GM23338 (cell line): Measurements from ENCODE around the gene TSHZ2.

Source experiments
- CREB1 ChIP-seq: fragments of 250-450 bp; sonication (Bioruptor Pico); IDR thresholded peaks from 2 replicates; pipeline ENCODE4 v1.5.0; 2020; ENCODE audit warnings: low read depth, mild to moderate bottlenecking, moderate library complexity
- CTCF ChIP-seq, 2 experiments: fragments of 200-600 bp in 1 of 2; sonication (generic) in 1 of 2; conservative IDR thresholded peaks; 2 replicates each; pipeline versions ENCODE4 v1.5.1 to v1.6.1; 2016 to 2017; ENCODE audit warnings: antibody characterized with exemption in 2 of 2, low read depth in 2 of 2, mild to moderate bottlenecking in 2 of 2, moderate library complexity in 1 of 2
- EZH2 ChIP-seq: fragments of 200-600 bp; sonication (generic); IDR thresholded peaks from one replicate; pipeline ENCODE4 v1.8.0; 2017; ENCODE audit warnings: antibody characterized with exemption, mild to moderate bottlenecking, low read depth; ENCODE audit not compliant: unreplicated experiment
- EZH2phosphoT487 ChIP-seq: fragments of 200-600 bp; sonication (generic); IDR thresholded peaks from one replicate; pipeline ENCODE4 v1.8.1; 2018; ENCODE audit warnings: antibody characterized with exemption; ENCODE audit not compliant: unreplicated experiment
- POLR2AphosphoS5 ChIP-seq: IDR thresholded peaks from 2 replicates; pipeline ENCODE4 v1.6.1; 2016; ENCODE audit warnings: antibody characterized with exemption, low read depth
- REST ChIP-seq: IDR thresholded peaks from one replicate; pipeline ENCODE4 v1.6.1; 2018; ENCODE audit warnings: antibody characterized with exemption; ENCODE audit not compliant: unreplicated experiment
- ZNF462 ChIP-seq: fragments of 250-450 bp; sonication (Bioruptor Pico); IDR thresholded peaks from 2 replicates; pipeline ENCODE4 v1.5.0; 2020; ENCODE audit warnings: mild to moderate bottlenecking, moderate library complexity

GRCh38 chr20:53448875-53449274 is 476.7 kb downstream of the TSHZ2 start:
- no peak for TF ChIP-seq CTCF (conservative IDR thresholded peaks at IDR 0.05; ENCODE audit: low read depth in 2 of 2)
- no peak for TF ChIP-seq POLR2AphosphoS5
- TF ChIP-seq REST: no peak
- TF ChIP-seq EZH2: no peak
- no peak for TF ChIP-seq ZNF462 (CRISPR knock-in tag)
- TF ChIP-seq CREB1 (CRISPR knock-in tag): no peak
- no peak for TF ChIP-seq EZH2phosphoT487
